GF-D8 (cell line): ENCODE measurements around the gene PCSK9.
"Not testable (repeated sequence)": the region's sequence is repeated elsewhere in the genome, so short reads cannot be mapped to it uniquely, and the experiment has no call there.

ENCODE experiments used
- DNase-seq: peaks from one replicate; lab custom pipeline; 2025; lab: John Stamatoyannopoulos, UW

PCSK9 gene

GRCh38 chr1:55081188-55081904 lies 42.0 kb downstream of the PCSK9 start:
- no peak for DNase-seq

GRCh38 chr1:55081905-55082296 lies 42.6 kb downstream of the PCSK9 start:
- DNase-seq = no peak

GRCh38 chr1:55084257-55084656 lies 44.9 kb downstream of the PCSK9 start:
- DNase-seq = no peak

- DNase-seq = no peak
These were observed 48.1 kb downstream of the PCSK9 start for GRCh38 chr1:55087439-55087838.

- DNase-seq = peak; percentile 67
These were observed 49.1 kb downstream of the PCSK9 start for GRCh38 chr1:55088413-55088812.

GRCh38 chr1:55089683-55090082 lies 50.3 kb downstream of the PCSK9 start:
- no peak for DNase-seq

GRCh38 chr1:55092475-55092874 lies 53.1 kb downstream of the PCSK9 start:
- no peak for DNase-seq

GRCh38 chr1:55095095-55095494 lies 55.7 kb downstream of the PCSK9 start:
- DNase-seq = no peak

GRCh38 chr1:55103891-55104290 lies 64.5 kb downstream of the PCSK9 start:
- no peak for DNase-seq

GRCh38 chr1:55107101-55107500 lies 67.8 kb downstream of the PCSK9 start:
- no peak for DNase-seq

- not testable (repeated sequence) for DNase-seq
These were observed 69.7 kb downstream of the PCSK9 start for GRCh38 chr1:55109005-55109404.
